Right lobe of liver (tissue), 4 donors: ENCODE data around the gene NTF4.

ENCODE experiments used
- POLR2A ChIP-seq: fragments of 450-650 bp; IDR thresholded peaks from one replicate; pipeline ENCODE4 v1.6.1; 2017; ENCODE audit warnings: antibody characterized with exemption, mild to moderate bottlenecking
- TF ChIP-seq, protein P1 (sequence below), 4 donors: fragments of 200-600 bp in 3 of 4; fragments of 450-650 bp in 1 of 4; IDR thresholded peaks; one replicate each; pipeline versions ENCODE4 v1.5.1 to v1.8.0; 2016 to 2022; ENCODE audit warnings: antibody characterized with exemption in 4 of 4, mild to moderate bottlenecking in 2 of 4
- donor health status: DM: no; HTN: no; CAD: no.
- donor health status: DM: no; HTN: no; CAD: no.
- donor health status: DM: no; HTN: yes; CAD: no.

- TF ChIP-seq POLR2A: no peak
- TF ChIP-seq, protein P1, sequence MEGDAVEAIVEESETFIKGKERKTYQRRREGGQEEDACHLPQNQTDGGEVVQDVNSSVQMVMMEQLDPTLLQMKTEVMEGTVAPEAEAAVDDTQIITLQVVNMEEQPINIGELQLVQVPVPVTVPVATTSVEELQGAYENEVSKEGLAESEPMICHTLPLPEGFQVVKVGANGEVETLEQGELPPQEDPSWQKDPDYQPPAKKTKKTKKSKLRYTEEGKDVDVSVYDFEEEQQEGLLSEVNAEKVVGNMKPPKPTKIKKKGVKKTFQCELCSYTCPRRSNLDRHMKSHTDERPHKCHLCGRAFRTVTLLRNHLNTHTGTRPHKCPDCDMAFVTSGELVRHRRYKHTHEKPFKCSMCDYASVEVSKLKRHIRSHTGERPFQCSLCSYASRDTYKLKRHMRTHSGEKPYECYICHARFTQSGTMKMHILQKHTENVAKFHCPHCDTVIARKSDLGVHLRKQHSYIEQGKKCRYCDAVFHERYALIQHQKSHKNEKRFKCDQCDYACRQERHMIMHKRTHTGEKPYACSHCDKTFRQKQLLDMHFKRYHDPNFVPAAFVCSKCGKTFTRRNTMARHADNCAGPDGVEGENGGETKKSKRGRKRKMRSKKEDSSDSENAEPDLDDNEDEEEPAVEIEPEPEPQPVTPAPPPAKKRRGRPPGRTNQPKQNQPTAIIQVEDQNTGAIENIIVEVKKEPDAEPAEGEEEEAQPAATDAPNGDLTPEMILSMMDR (IDR thresholded peaks at IDR 0.05): no peak
Observed at GRCh38 chr19:49042177-49042576, 22.4 kb downstream of the NTF4 start.
